Measurements from ENCODE around the gene SRPX. TPM values are rescaled to one million over a fixed set of nuclear protein-coding genes. Genes with fewer than 3 reads are reported as not detected.

Gene SRPX
- total and polyA plus RNA-seq, 2 of the 4 experiments (the other 2 are of a cell fraction), result 35.5 to 81.5 TPM

GRCh38 chrX:38110231-38110630 is 110.4 kb downstream of the SRPX start:
- Histone ChIP-seq H2BK120ac (ENCODE audit: low read depth, low read length) (no peak overlapping the region), H3K23ac (ENCODE audit: low read depth, low read length) (no peak overlapping the region), H3K4me2 (ENCODE audit: low read depth, low read length) (no peak overlapping the region), H2BK15ac (ENCODE audit: low read depth, low read length) (no peak overlapping the region), H3K4ac (ENCODE audit: low read depth, low read length) (no peak overlapping the region), H3K56ac (ENCODE audit: extremely low read depth, insufficient read depth, low read length) (no peak overlapping the region), H3K27me3 (ENCODE audit: control insufficient read depth, insufficient read depth, low read length) (no peaks in the 10 kb centered on the region; the same call in 1 of the 2 replicates), H3K4me1 (ENCODE audit: control insufficient read depth, insufficient read depth, low read length) (no peaks in the 10 kb centered on the region), H3K9me1 (ENCODE audit: insufficient read depth, low read length) (no peaks in the 10 kb centered on the region), H4K5ac (ENCODE audit: low read depth, low read length) (no peak overlapping the region), H3K9me3 (ENCODE audit: control insufficient read depth, insufficient read depth, low read length) (no peaks in the 10 kb centered on the region), H3K18ac (ENCODE audit: low read depth, low read length) (no peak overlapping the region), H4K91ac (ENCODE audit: insufficient read depth, low read depth, low read length) (no peak overlapping the region), H2AK5ac (ENCODE audit: low read depth, low read length) (no peak overlapping the region), H3K14ac (replicated peaks; ENCODE audit: low read depth, low read length) (no peak overlapping the region), H4K20me1 (ENCODE audit: insufficient read depth, low read length) (no peaks in the 10 kb centered on the region), H2AFZ (replicated peaks; ENCODE audit: low read length, poor library complexity) (no peak overlapping the region), H3K27ac (ENCODE audit: insufficient read depth, low read length) (no peak overlapping the region), H3K9ac (ENCODE audit: low read depth, low read length) (no peak overlapping the region), H3K79me1 (ENCODE audit: low read depth in 1 of 2, low read length in 2 of 2) (no peaks in the 10 kb centered on the region), H2BK5ac (ENCODE audit: low read depth, low read length, poor library complexity, severe bottlenecking) (no peak overlapping the region), H4K8ac (ENCODE audit: low read depth in 2 of 2, low read length in 2 of 2) (no peak overlapping the region), H3K4me3 (ENCODE audit: insufficient read depth, low read depth, low read length) (no peak overlapping the region), H3K36me3 (ENCODE audit: control insufficient read depth, insufficient read depth, low read length) (no peaks in the 10 kb centered on the region), H2AK9ac (replicated peaks; ENCODE audit: low read depth, low read length, poor library complexity) (no peak overlapping the region), H2BK20ac (ENCODE audit: low read depth, low read length) (no peak overlapping the region)
- 20% methylated on average over 2 of the region's 6 CpGs; no CpG with 5 or more reads in 1 of the 2 experiments for WGBS, 2 experiments (ENCODE audit: extremely low coverage in 2 of 2, insufficient read length in 1 of 2)
- POLR2A ChIA-PET (ENCODE audit: unreplicated experiment), result no interaction called here
- TF ChIP-seq CEBPB (IDR thresholded peaks at IDR 0.05; ENCODE audit: low read depth, low read length) (no peak), RFX5 (IDR thresholded peaks at IDR 0.05; ENCODE audit: low read depth, low read length) (no peak), FOS (IDR thresholded peaks at IDR 0.05; ENCODE audit: low read depth, low read length) (no peak), CHD1 (IDR thresholded peaks at IDR 0.05; ENCODE audit: low read depth, low read length) (no peak), RAD21 (IDR thresholded peaks at IDR 0.05; ENCODE audit: low read length) (no peak), RCOR1 (IDR thresholded peaks at IDR 0.05; ENCODE audit: insufficient replicate concordance, low read length) (no peak), NFE2L2 (IDR thresholded peaks at IDR 0.05; ENCODE audit: low read depth, low read length) (no peak), POLR2A (IDR thresholded peaks at IDR 0.05; ENCODE audit: low read depth, low read length) (no peak), MAFK (IDR thresholded peaks at IDR 0.05; ENCODE audit: low read depth, low read length) (no peak), SMC3 (IDR thresholded peaks at IDR 0.05; ENCODE audit: low read depth, low read length) (no peak), ELK1 (IDR thresholded peaks at IDR 0.05; ENCODE audit: borderline replicate concordance, low read depth, low read length) (no peak), MAZ (IDR thresholded peaks at IDR 0.05; ENCODE audit: borderline replicate concordance, low read depth, low read length) (no peak), CTCF (conservative IDR thresholded peaks at IDR 0.05; ENCODE audit: low read depth, low read length) (no peak), MXI1 (IDR thresholded peaks at IDR 0.05; ENCODE audit: borderline replicate concordance, low read depth, low read length) (no peak)
- TF ChIP-seq, protein P1, sequence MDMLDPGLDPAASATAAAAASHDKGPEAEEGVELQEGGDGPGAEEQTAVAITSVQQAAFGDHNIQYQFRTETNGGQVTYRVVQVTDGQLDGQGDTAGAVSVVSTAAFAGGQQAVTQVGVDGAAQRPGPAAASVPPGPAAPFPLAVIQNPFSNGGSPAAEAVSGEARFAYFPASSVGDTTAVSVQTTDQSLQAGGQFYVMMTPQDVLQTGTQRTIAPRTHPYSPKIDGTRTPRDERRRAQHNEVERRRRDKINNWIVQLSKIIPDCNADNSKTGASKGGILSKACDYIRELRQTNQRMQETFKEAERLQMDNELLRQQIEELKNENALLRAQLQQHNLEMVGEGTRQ (IDR thresholded peaks at IDR 0.05; ENCODE audit: low read depth, low read length), result no peak
- in situ Hi-C loops (cut with MboI; ENCODE audit: low sequenced_read_pairs) (no loop called here), dilution Hi-C loops (cut with HindIII; ENCODE audit: low sequenced_read_pairs, unreplicated experiment) (no loop called here), intact Hi-C loops (cut with micrococcal nuclease) (no loop called here)
- DNase-seq (peak; percentile 45), ATAC-seq (ENCODE audit: low read depth) (no peak)
- BruUV-seq (replicated peaks), result no TSS peak
- CTCF ChIA-PET, result no interaction called here

All from IMR-90 (cell line).